Measurements from ENCODE around the gene EPOP. TPM values are rescaled to one million over a fixed set of nuclear protein-coding genes. Genes with fewer than 3 reads are reported as not detected.

Gene EPOP
- total and polyA plus RNA-seq, 2 of the 8 experiments (the other 6 are each of a cell fraction or from before 2014, with no cell fraction given), result 1.5 to 3.3 TPM

- TF ChIP-seq CHD7 (IDR thresholded peaks at IDR 0.05; ENCODE audit: insufficient replicate concordance, low read length), result no peak
- TF ChIP-seq MAFK (IDR thresholded peaks at IDR 0.05; ENCODE audit: low read depth, low read length), result no peak
- TF ChIP-seq, protein P1, sequence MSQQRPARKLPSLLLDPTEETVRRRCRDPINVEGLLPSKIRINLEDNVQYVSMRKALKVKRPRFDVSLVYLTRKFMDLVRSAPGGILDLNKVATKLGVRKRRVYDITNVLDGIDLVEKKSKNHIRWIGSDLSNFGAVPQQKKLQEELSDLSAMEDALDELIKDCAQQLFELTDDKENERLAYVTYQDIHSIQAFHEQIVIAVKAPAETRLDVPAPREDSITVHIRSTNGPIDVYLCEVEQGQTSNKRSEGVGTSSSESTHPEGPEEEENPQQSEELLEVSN (IDR thresholded peaks at IDR 0.05), result no peak
- no peak for TF ChIP-seq TBP (IDR thresholded peaks at IDR 0.05; ENCODE audit: low read depth, low read length)
- TF ChIP-seq, protein P2, sequence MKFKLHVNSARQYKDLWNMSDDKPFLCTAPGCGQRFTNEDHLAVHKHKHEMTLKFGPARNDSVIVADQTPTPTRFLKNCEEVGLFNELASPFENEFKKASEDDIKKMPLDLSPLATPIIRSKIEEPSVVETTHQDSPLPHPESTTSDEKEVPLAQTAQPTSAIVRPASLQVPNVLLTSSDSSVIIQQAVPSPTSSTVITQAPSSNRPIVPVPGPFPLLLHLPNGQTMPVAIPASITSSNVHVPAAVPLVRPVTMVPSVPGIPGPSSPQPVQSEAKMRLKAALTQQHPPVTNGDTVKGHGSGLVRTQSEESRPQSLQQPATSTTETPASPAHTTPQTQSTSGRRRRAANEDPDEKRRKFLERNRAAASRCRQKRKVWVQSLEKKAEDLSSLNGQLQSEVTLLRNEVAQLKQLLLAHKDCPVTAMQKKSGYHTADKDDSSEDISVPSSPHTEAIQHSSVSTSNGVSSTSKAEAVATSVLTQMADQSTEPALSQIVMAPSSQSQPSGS (IDR thresholded peaks at IDR 0.05; ENCODE audit: low read length), result no peak
- TF ChIP-seq EGR1 (IDR thresholded peaks at IDR 0.05; ENCODE audit: borderline replicate concordance, low read depth, low read length), result no peak
- TF ChIP-seq CBX8 (IDR thresholded peaks at IDR 0.05; ENCODE audit: borderline replicate concordance, low read depth, low read length), result no peak
- no peak for TF ChIP-seq HDAC6 (IDR thresholded peaks at IDR 0.05; ENCODE audit: low read depth, low read length)
Measured at GRCh38 chr17:38710604-38710962, 35.8 kb upstream of the EPOP start (continued).
